Keratinocyte (primary cell): ENCODE data around the gene MBD3L5. TPM values are rescaled to one million over a fixed set of nuclear protein-coding genes. Genes with fewer than 3 reads are reported as not detected.

ENCODE experiments used
- DNase-seq: peaks from one replicate; pipeline ENCODE4 v3.0.0-alpha.2; 2011; ENCODE audit warnings: low read depth, missing footprints, low spot score
- FAIRE-seq: peaks from 2 replicates; lab custom pipeline; 2011; peaks lifted over from hg19 to GRCh38; lab: Jason Lieb, UNC
- H2AFZ ChIP-seq: 2 replicates; pipeline ENCODE4 v1.6.0; 2012; ENCODE audit warnings: low read length, control low read depth, inconsistent platforms; ENCODE audit not compliant: control insufficient read depth
- H3K27ac ChIP-seq: 2 replicates; pipeline ENCODE4 v1.5.1; 2011; ENCODE audit warnings: low read length; ENCODE audit not compliant: control insufficient read depth, insufficient read depth
- H3K27me3 ChIP-seq: 3 replicates; pipeline ENCODE4 v1.6.0; 2011; ENCODE audit warnings: low read length; ENCODE audit not compliant: control insufficient read depth, insufficient read depth; ENCODE audit errors: extremely low read depth
- H3K36me3 ChIP-seq, 2 experiments: 2 replicates in 1 of 2; 3 replicates in 1 of 2; pipeline ENCODE4 v1.5.1; 2011; ENCODE audit warnings: low read length in 2 of 2, mild to moderate bottlenecking in 1 of 2; ENCODE audit not compliant: control insufficient read depth in 2 of 2, insufficient read depth in 2 of 2; ENCODE audit errors: extremely low read depth in 1 of 2
- H3K4me1 ChIP-seq: 3 replicates; pipeline ENCODE4 v1.5.1; 2011; ENCODE audit warnings: low read length; ENCODE audit not compliant: control insufficient read depth, insufficient read depth; ENCODE audit errors: extremely low read depth
- H3K4me2 ChIP-seq: 3 replicates; pipeline ENCODE4 v1.6.0; 2011; ENCODE audit warnings: low read depth, low read length; ENCODE audit not compliant: control insufficient read depth, insufficient read depth; ENCODE audit errors: extremely low read depth
- H3K4me3 ChIP-seq, 3 experiments: fragments of 200-600 bp in 1 of 3; sonication (generic) in 1 of 3; 2 replicates in 2 of 3; 3 replicates in 1 of 3; pipeline ENCODE4 v1.5.1; 2011 to 2016; ENCODE audit warnings: low read length in 3 of 3, mild to moderate bottlenecking in 3 of 3, control low read depth in 2 of 3, inconsistent platforms in 1 of 3, low read depth in 1 of 3, mixed read lengths in 1 of 3, mixed run types in 1 of 3, moderate library complexity in 1 of 3; ENCODE audit not compliant: control insufficient read depth in 2 of 3, insufficient read depth in 2 of 3; ENCODE audit errors: extremely low read depth in 1 of 3
- H3K79me2 ChIP-seq: 2 replicates; pipeline ENCODE4 v1.6.0; 2012; ENCODE audit warnings: low read length; ENCODE audit not compliant: control insufficient read depth, insufficient read depth
- H3K9ac ChIP-seq: 3 replicates; pipeline ENCODE4 v1.6.0; 2011; ENCODE audit warnings: low read length; ENCODE audit not compliant: control insufficient read depth, insufficient read depth; ENCODE audit errors: extremely low read depth
- H3K9me1 ChIP-seq: 3 replicates; pipeline ENCODE4 v1.6.0; 2011; ENCODE audit warnings: low read length; ENCODE audit not compliant: control insufficient read depth, insufficient read depth; ENCODE audit errors: extremely low read depth
- H3K9me3 ChIP-seq: 2 replicates; pipeline ENCODE4 v1.5.1; 2012; ENCODE audit warnings: low read depth, low read length; ENCODE audit not compliant: control insufficient read depth
- H4K20me1 ChIP-seq: 3 replicates; pipeline ENCODE4 v1.6.0; 2011; ENCODE audit warnings: low read length; ENCODE audit not compliant: control insufficient read depth, insufficient read depth; ENCODE audit errors: extremely low read depth
- EZH2 ChIP-seq: IDR thresholded peaks from one replicate; pipeline ENCODE4 v1.6.1; 2012; ENCODE audit warnings: inconsistent platforms, mild to moderate bottlenecking, low read length, moderate library complexity
- dilution Hi-C: fragments of 300-500 bp; cut with MboI; formaldehyde crosslinking; loops from one replicate; pipeline ENCODE4 v1.7.0; 2020; ENCODE audit warnings: low sequenced_read_pairs; ENCODE audit not compliant: extremely low pct_ligation_motif_present
- polyA plus RNA-seq, 5 experiments: library from polyadenylated mRNA; depleted of rRNA in 3 of 5; stranded (reverse) in 3 of 5; stranded (forward) in 1 of 5; unstranded in 1 of 5; fragments of >200 nt; gene quantifications; 1 replicate in 1 of 5; 2 replicates in 3 of 5; 3 replicates in 1 of 5; pipeline versions ENCODE4 v1.2.1 to v1.2.3, GENCODE V29; 2011 to 2012; ENCODE audit warnings: missing spikeins in 2 of 5, low read depth in 1 of 5, low replicate concordance in 1 of 5
- TF ChIP-seq, protein P1 (sequence below), 3 experiments: IDR thresholded peaks in 1 of 3; conservative IDR thresholded peaks in 1 of 3; optimal IDR thresholded peaks in 1 of 3; 2 replicates in 2 of 3; 3 replicates in 1 of 3; pipeline versions ENCODE3 to v1.5.1; 2011; ENCODE audit warnings: low read length in 3 of 3, mild to moderate bottlenecking in 3 of 3, moderate library complexity in 2 of 3, control low read depth in 1 of 3, inconsistent platforms in 1 of 3; ENCODE audit not compliant: insufficient read depth in 2 of 3; ENCODE audit errors: extremely low read depth in 1 of 3

MBD3L5 gene
- polyA plus RNA-seq, 1 donor (not counting 4 experiments of a cell fraction or from before 2014, with no cell fraction given): not detected

DNA sequence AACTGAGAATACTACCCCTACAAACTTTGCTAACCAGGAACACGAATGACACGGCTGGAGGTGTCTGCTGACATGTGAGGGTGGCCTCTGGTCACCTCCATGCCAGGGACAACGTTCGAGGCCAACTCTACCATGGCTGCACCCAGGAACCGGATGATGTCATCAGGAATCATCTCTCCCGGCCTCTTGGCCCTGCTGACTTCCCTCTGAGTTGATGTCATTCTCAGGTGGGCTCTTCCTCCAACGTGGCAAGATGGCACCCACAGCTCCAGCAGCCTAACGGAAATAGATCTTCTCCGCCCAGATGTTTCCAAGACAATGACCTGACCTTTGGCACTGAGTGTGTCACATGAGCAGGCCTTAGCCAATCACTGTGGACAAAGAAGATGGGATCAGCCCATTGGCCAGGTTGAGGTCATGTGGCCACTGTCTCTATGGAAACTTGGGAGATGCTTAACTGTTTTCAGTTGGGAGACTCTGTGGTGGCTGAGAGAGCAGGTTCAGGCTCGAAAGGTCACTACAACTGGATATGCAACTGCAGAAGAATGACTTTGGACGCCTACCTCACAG, 24.2 kb upstream of the MBD3L5 start:
- Histone ChIP-seq H3K27me3 (no peaks in the 10 kb centered on the region), H3K9me1 (no peaks in the 10 kb centered on the region), H3K79me2 (no peaks in the 10 kb centered on the region), H3K4me2 (no peak overlapping the region), H3K36me3 (no peaks in the 10 kb centered on the region), H3K9ac (no peak overlapping the region), H3K9me3 (peaks cover 2% of the 10 kb centered on the region), H3K4me3 (no peak overlapping the region), H2AFZ (no peak overlapping the region), H3K4me1 (no peaks in the 10 kb centered on the region), H3K27ac (no peak overlapping the region), H4K20me1 (no peaks in the 10 kb centered on the region)
- FAIRE-seq (no peak), DNase-seq (no peak)
- dilution Hi-C loops: no loop called here
- no peak for TF ChIP-seq EZH2
- TF ChIP-seq, protein P1, sequence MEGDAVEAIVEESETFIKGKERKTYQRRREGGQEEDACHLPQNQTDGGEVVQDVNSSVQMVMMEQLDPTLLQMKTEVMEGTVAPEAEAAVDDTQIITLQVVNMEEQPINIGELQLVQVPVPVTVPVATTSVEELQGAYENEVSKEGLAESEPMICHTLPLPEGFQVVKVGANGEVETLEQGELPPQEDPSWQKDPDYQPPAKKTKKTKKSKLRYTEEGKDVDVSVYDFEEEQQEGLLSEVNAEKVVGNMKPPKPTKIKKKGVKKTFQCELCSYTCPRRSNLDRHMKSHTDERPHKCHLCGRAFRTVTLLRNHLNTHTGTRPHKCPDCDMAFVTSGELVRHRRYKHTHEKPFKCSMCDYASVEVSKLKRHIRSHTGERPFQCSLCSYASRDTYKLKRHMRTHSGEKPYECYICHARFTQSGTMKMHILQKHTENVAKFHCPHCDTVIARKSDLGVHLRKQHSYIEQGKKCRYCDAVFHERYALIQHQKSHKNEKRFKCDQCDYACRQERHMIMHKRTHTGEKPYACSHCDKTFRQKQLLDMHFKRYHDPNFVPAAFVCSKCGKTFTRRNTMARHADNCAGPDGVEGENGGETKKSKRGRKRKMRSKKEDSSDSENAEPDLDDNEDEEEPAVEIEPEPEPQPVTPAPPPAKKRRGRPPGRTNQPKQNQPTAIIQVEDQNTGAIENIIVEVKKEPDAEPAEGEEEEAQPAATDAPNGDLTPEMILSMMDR (optimal IDR thresholded peaks at IDR 0.05 in 1 of 3, IDR thresholded peaks at IDR 0.05 in 1 of 3, conservative IDR thresholded peaks at IDR 0.05 in 1 of 3; ENCODE audit: extremely low read depth in 1 of 3, insufficient read depth in 2 of 3, low read length in 3 of 3): no peak

DNA sequence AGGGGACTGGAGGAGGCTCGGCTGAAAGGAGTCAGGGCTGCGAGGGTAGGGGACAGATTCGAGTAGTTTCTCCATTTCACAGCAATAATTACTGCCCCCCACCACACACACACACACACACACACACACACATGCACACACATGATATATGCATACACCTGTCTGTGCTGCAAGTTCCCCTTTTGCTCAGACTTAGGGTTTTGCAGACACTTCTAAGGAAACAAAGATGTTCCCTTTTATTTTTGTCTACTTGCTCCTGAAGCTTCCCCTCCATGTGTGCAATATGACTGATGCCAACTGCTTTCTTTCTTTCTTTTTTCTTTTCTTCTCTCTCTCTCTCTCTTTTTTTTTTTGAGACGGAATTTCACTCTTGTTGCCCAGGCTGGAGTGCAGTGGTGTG, 22.5 kb upstream of the MBD3L5 start:
- H3K4me3 ChIP-seq: no peak overlapping the region
- H3K9ac ChIP-seq: no peak overlapping the region
- no peak for TF ChIP-seq EZH2
- TF ChIP-seq, protein P1 (optimal IDR thresholded peaks at IDR 0.05 in 1 of 3, IDR thresholded peaks at IDR 0.05 in 1 of 3, conservative IDR thresholded peaks at IDR 0.05 in 1 of 3; ENCODE audit: extremely low read depth in 1 of 3, insufficient read depth in 2 of 3, low read length in 3 of 3): no peak
- H3K9me1 ChIP-seq: no peaks in the 10 kb centered on the region
- no peak overlapping the region for H3K27ac ChIP-seq
- H3K9me3 ChIP-seq: peaks cover 3% of the 10 kb centered on the region
- H3K36me3 ChIP-seq: no peaks in the 10 kb centered on the region
- no peaks in the 10 kb centered on the region for H3K27me3 ChIP-seq
- DNase-seq (no peak), FAIRE-seq (no peak)
- dilution Hi-C loops: no loop called here
- H3K79me2 ChIP-seq: no peaks in the 10 kb centered on the region
- no peaks in the 10 kb centered on the region for H3K4me1 ChIP-seq
- no peak overlapping the region for H3K4me2 ChIP-seq
- H4K20me1 ChIP-seq: no peaks in the 10 kb centered on the region
- no peak overlapping the region for H2AFZ ChIP-seq
